T-helper 1 cell treated with Interleukin-12 subunit alpha and Interleukin-12 subunit beta and Interleukin-4 antibody, amounts not matched to agents 30 ng/mL and 1 ng/mL, for 36 hours (primary cell): ENCODE measurements around the gene ZNF106. TPM values are rescaled to one million over a fixed set of nuclear protein-coding genes. Genes with fewer than 3 reads are reported as not detected.

Experiments used
- intact Hi-C: fragments of 100-400 bp; cut with micrococcal nuclease; formaldehyde crosslinking; loops from one replicate; pipeline ENCODE4 v1.15.1; 2024
- total RNA-seq: library from RNA; stranded (reverse); gene quantifications from 2 replicates; pipeline ENCODE4 v1.2.3, GENCODE V29; 2022

The ZNF106 gene
- 52.3 and 53.0 TPM in 2 replicates for total RNA-seq

DNA sequence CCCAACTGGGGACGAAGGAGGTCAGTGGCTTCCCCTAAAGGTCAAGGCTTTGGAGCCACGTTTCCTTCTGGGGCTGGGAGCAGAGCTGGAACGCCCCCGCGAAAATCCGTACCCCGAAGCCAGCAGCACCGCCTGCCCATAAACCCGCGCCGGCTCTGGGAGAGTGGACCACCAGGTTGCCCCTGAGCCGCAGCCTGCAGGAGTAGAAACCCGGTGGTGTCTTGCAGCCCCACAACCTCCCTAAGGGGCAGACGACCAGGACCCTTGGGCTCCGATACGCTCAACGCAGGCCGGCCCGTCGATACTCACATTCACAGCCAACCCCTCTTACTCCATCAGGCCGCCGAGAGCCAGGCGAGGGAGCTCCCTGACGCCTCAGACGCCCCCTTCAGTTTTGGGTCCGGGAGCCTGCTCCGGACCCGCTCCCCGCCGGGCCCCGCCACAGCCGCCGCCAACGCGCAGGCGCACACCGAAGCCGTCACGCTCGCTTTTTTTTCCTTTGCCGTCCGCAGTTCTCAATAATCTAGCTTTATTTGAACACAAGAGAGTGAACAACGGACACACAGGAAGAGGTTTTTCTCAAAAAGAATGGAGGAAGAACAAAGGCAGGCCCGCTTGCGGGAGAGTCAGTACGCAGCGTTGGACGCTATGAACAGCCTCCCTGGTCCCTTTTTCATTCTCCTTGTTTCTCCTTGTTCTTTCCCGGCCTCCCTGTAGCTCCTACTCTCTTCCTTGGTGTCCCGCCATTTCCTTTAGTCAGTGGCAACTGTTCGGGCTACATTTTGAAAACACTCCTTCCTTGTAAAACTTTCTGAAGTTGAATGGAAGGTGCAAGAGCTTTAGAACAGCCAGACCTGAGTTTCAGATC, at the start of gene ZNF106:
ZNF106 (minus strand) TSS at position 471 of the 868 bp plus-strand sequence. CDS start 18,852 bp downstream, outside the sequence.
- intact Hi-C loops, result loop anchor here (1.0 to 10.0 kb wide), 10 partner anchors 20 to 1794 kb away; partner anchors contain the start of genes CDAN1, GANC, GOLM2 and HAUS2

- intact Hi-C loops, result no loop called here
These were observed 42.3 kb upstream of the ZNF106 start for GRCh38 chr15:42533246-42533645.

DNA sequence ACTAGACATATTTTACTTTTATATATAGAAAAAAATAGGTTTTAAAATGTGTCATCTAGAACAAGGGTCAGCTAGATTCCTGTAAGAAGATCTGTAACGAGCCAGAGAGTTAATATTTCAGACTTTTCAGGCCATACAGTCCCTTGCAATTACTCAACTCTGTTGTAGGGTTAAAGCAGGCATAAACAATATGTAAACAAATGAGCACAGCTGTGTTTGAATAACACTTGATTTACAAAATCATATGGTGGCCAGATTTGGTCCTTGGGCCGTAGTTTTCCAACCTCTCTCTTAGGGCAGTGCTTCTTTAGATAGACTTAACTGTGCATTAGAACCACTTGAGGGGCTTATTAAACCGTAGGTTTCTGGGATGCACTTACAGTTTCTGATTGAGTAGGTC, 38.0 kb upstream of the ZNF106 start:
- intact Hi-C loops, result no loop called here

DNA sequence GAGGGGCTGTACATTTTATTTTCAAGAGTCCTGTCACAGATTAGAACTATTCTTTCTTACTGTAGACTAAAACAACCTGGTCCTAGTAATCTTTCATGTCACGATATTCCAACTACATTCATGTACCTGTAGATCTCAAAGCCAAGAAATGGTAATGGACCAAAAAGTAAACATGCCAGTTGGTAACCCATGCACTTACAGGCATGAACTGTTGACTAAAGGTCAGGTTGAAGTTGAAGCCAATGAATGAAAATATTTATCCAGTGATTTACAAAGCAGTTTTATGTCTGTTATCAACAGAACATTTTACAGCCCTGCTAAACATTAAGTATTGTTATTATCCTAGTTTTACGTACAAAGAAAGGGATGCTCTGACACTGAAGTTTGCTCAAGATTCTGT, 32.4 kb upstream of the ZNF106 start:
- intact Hi-C loops, result no loop called here

DNA sequence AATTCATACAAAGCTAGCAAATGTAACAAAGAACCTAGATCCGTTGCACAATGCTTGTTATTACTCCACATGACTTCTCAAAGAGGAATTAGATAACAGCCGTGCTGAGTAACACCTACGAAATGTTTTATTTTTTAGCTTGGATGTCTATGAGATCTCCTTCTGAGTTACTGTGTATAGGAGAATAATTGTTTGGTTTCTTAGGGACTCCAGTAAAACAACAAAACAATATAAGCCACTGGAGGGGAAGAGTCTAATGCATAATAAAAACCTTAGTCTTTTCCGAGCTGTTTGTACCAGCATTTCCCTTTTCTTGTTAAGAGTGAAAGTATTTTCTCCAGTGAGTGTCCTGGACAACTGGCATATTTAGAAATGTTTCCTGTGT, 20.1 kb upstream of the ZNF106 start:
- intact Hi-C loops, result no loop called here

- intact Hi-C loops, result no loop called here
These were observed 19.5 kb upstream of the ZNF106 start for GRCh38 chr15:42510258-42511006.

GRCh38 chr15:42508263-42508690, 17.3 kb upstream of the ZNF106 start:
- intact Hi-C loops, result no loop called here

DNA sequence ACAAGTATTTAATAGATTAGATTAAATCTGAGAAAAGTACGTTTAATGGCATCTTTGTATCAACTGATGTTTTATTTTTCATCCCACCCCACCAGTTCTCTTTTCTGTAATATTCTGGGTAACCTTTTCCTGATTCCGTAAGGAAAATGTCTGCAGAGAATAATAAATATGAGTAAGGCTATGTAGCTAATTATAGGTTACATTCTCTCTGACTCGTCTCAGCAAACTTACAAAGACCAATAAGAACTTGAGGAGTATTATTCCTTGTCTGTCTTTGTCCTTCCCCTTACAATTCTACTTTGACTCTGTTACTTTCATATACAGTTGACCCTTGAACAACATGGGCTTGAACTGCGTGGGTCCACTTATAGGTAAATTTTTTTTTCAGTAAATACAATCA, 16.6 kb upstream of the ZNF106 start:
- intact Hi-C loops, result no loop called here

GRCh38 chr15:42504631-42505030, 13.7 kb upstream of the ZNF106 start:
- intact Hi-C loops, result no loop called here

- intact Hi-C loops, result no loop called here
These were observed 12.9 kb upstream of the ZNF106 start for GRCh38 chr15:42503825-42504224.

DNA sequence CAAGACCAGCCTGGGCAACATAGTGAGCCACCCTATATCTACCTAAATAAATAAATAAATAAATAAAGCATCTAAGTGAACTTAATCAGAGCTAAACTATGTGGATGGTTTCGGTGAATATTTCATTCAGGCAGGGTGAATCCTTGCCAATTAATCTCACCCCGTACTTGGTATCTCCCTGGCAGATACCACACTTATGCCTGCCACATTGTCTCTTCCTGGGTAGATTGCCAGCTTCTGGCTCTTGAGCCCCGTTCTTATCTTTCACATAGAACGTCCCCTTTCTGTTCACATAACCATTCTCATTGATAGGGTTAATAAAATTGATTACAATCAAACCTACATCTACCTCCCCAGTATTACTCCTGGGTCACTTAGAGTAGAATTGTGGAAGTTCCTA, 11.5 kb upstream of the ZNF106 start:
- intact Hi-C loops, result no loop called here

- intact Hi-C loops, result loop anchor here (10.0 kb wide), 3 partner anchors 605 to 1785 kb away; partner anchors contain the start of genes GOLM2, PDIA3 and UBR1
These were observed 9.1 kb upstream of the ZNF106 start for GRCh38 chr15:42499858-42500609.

GRCh38 chr15:42498212-42499068, 7.5 kb upstream of the ZNF106 start:
- intact Hi-C loops, result loop anchor here (10.0 kb wide), 3 partner anchors 606 to 1786 kb away; partner anchors contain the start of genes GOLM2, PDIA3 and UBR1

DNA sequence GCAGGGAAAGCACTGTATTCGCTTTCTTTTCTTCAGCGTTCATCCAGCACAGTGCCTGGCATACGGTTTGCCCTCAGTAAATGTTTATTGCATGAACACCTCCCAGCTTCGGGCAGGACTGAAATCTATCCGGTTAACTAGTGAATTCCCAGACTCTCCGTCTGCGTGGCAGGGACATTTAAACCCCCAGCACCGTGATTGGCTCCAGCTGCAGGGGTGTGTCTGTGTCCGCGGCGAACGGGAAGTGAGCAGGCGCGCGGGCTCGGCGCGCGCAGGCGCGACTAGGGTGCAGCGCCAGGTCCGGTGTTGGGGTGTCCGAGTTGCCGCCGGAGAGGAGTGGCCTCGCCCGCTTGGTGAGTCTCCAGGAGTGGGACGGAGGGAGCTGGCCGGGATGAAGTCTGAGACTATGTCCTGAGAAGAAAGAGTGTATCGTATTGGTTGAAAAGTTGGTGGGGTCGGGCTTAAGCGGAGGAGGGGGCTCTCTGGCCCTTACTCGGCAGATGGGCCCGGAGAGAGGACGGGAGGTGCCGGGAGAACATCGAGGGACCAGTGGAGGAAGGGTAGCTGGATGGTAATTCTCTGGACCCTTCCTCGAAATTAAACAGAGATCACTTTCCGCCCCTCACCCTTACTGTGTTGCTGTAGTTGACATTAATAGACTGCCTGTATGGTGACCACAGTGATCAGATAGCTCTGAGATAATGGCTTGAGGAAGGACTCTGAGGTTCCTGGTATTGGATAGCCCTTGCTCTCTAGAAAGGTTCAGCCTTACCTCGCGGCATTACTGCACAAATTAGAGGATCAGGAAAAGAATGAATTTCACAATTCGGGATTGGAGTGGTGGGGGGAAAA, 4.6 kb upstream of the ZNF106 start, which contains the start of gene SNAP23:
SNAP23 (plus strand) TSS at position 274 of the 852 bp plus-strand sequence. CDS start 16,213 bp downstream, outside the sequence.
- intact Hi-C loops, result loop anchor here (1.0 to 10.0 kb wide), 8 partner anchors 53 to 1789 kb away; partner anchors contain the start of genes GANC, GOLM2, HAUS2 and LRRC57

DNA sequence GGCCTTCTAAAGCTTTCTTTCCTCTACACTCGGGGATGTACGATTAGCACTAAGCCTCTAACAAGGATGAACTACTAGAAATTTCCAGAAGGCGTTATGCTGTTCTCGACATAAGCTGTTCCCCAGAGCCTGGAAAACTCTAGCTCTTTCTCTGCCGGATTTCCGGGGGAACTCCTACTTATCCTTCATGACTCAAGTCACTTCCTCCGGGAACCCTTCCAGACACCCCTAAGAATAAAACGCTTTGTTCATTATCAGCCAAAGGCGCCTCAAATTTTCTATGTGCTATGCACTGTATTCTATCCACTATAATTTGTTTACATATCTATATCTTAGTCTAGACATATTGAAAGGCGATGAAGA, 4.0 kb upstream of the ZNF106 start:
- intact Hi-C loops, result loop anchor here (1.0 to 10.0 kb wide), 9 partner anchors 53 to 1790 kb away; partner anchors contain the start of genes GANC, GOLM2, HAUS2 and LRRC57

- intact Hi-C loops, result loop anchor here (2.0 to 10.0 kb wide), 5 partner anchors 427 to 1791 kb away; partner anchors contain the start of genes GOLM2, MGA, PDIA3 and TTBK2
These were observed 2.7 kb upstream of the ZNF106 start for GRCh38 chr15:42493679-42494078.

- intact Hi-C loops, result loop anchor here (1.0 to 10.0 kb wide), 9 partner anchors 21 to 1793 kb away; partner anchors contain the start of genes CDAN1, GANC, GOLM2 and HAUS2
These were observed 741 bp upstream of the ZNF106 start for GRCh38 chr15:42491539-42492225.

DNA sequence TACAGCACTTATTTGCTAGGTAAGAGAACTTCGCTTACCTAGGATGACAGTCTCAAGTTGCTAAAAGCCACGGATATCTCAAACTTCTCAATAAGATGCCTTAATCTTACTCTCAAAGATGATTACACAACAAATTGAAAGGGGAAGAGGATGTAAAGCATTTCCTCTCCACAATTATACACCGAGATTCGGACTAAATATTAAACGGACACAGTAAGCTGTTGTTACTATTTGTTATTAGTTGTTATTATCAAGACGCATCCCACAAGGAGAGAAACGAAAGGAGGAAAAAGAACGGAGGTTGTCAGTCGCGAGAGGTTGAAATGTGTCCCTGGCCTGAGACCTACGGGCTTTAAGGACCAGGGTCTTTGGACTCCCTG, 660 bp downstream of the ZNF106 start:
- intact Hi-C loops, result loop anchor here (1.0 to 10.0 kb wide), 8 partner anchors 19 to 1795 kb away; partner anchors contain the start of genes CDAN1, GOLM2, MGA and PDIA3
